H1 (cell line): Measurements from ENCODE around the gene GSDME. TPM values are rescaled to one million over a fixed set of nuclear protein-coding genes. Genes with fewer than 3 reads are reported as not detected.

Source experiments
- CTCF ChIA-PET: fragments of 300-600 bp; sonication (Branson Sonifier 250); formaldehyde crosslinking; loops from one replicate; lab custom pipeline; 2021; ENCODE audit not compliant: partially characterized antibody; lab: Charles Lee
- POLR2A ChIA-PET: fragments of 300-600 bp; sonication (Branson Sonifier 250); formaldehyde crosslinking; loops from one replicate; lab custom pipeline; 2021; ENCODE audit warnings: inconsistent platforms; ENCODE audit not compliant: partially characterized antibody; lab: Charles Lee
- DNase-seq, 2 experiments: peaks; one replicate each; pipeline versions ENCODE4 v3.0.0 to v3.0.0-alpha.2; 2010 to 2022; ENCODE audit warnings: low spot score in 2 of 2, low read depth in 1 of 2, mixed read lengths in 1 of 2
- FAIRE-seq: peaks from 2 replicates; lab custom pipeline; 2011; peaks lifted over from hg19 to GRCh38; lab: Jason Lieb, UNC
- H2AFZ ChIP-seq: 2 replicates; pipeline ENCODE4 v1.8.1; 2012; ENCODE audit warnings: low read length, inconsistent platforms
- H2AK5ac ChIP-seq: 2 replicates; pipeline ENCODE4 v1.6.1; 2013; ENCODE audit warnings: low read depth, low read length
- H2BK120ac ChIP-seq: replicated peaks from 2 replicates; pipeline ENCODE3; 2013; ENCODE audit warnings: low read depth, low read length, inconsistent platforms
- H2BK12ac ChIP-seq: 2 replicates; pipeline ENCODE4 v1.6.1; 2013; ENCODE audit warnings: low read depth, low read length
- H2BK15ac ChIP-seq: 2 replicates; pipeline ENCODE4 v1.6.1; 2013; ENCODE audit warnings: low read length
- H2BK20ac ChIP-seq: 2 replicates; pipeline ENCODE4 v1.6.1; 2013; ENCODE audit warnings: low read length
- H2BK5ac ChIP-seq: 2 replicates; pipeline ENCODE4 v1.6.1; 2013; ENCODE audit warnings: low read depth, low read length
- H3K14ac ChIP-seq: 2 replicates; pipeline ENCODE4 v1.6.1; 2013; ENCODE audit warnings: inconsistent platforms; ENCODE audit not compliant: insufficient read length
- H3K18ac ChIP-seq: 2 replicates; pipeline ENCODE4 v1.6.1; 2013; ENCODE audit warnings: low read length; ENCODE audit errors: extremely low read depth
- H3K23ac ChIP-seq: 2 replicates; pipeline ENCODE4 v1.6.1; 2013; ENCODE audit warnings: inconsistent platforms; ENCODE audit not compliant: insufficient read length
- H3K23me2 ChIP-seq: 2 replicates; pipeline ENCODE4 v1.6.1; 2013; ENCODE audit warnings: low read depth, low read length
- H3K27ac ChIP-seq: 2 replicates; pipeline ENCODE4 v1.6.1; 2011; ENCODE audit warnings: low read depth, low read length, inconsistent platforms
- H3K27me3 ChIP-seq, 4 experiments: replicated peaks in 1 of 4; 1 replicate in 1 of 4; 2 replicates in 3 of 4; pipeline versions ENCODE4 v1.6.1 to v1.8.1; 2011 to 2013; ENCODE audit warnings: low read length in 3 of 4, mild to moderate bottlenecking in 3 of 4, inconsistent platforms in 2 of 4, mixed read lengths in 2 of 4, moderate library complexity in 1 of 4; ENCODE audit not compliant: control insufficient read depth in 3 of 4, insufficient read depth in 3 of 4; ENCODE audit errors: extremely low read depth in 1 of 4
- H3K36me3 ChIP-seq, 4 experiments: 2 replicates each; pipeline versions ENCODE4 v1.6.1 to v1.8.1; 2011 to 2013; ENCODE audit warnings: mild to moderate bottlenecking in 4 of 4, low read length in 3 of 4, moderate library complexity in 2 of 4, control low read depth in 1 of 4, inconsistent platforms in 1 of 4; ENCODE audit not compliant: insufficient read depth in 4 of 4, control insufficient read depth in 2 of 4
- H3K4ac ChIP-seq: replicated peaks from 2 replicates; pipeline ENCODE3; 2013; ENCODE audit warnings: low read length, low read depth, mixed read lengths, inconsistent platforms; ENCODE audit not compliant: insufficient read length
- H3K4me1 ChIP-seq, 4 experiments: replicated peaks in 1 of 4; 1 replicate in 1 of 4; 2 replicates in 3 of 4; pipeline versions ENCODE4 v1.6.1 to v1.8.1; 2011 to 2013; ENCODE audit warnings: low read length in 3 of 4, inconsistent platforms in 2 of 4, mixed read lengths in 1 of 4; ENCODE audit not compliant: insufficient read depth in 4 of 4, control insufficient read depth in 3 of 4
- H3K4me2 ChIP-seq, 2 experiments: 2 replicates each; pipeline versions ENCODE4 v1.6.1 to v1.8.1; 2011 to 2013; ENCODE audit warnings: low read depth in 2 of 2, low read length in 2 of 2, control low read depth in 1 of 2, inconsistent platforms in 1 of 2, mild to moderate bottlenecking in 1 of 2; ENCODE audit not compliant: insufficient read depth in 1 of 2
- H3K4me3 ChIP-seq, 4 experiments: fragments of 200-600, 300-600 bp in 1 of 4; sonication (generic), shearing (Covaris generic), sonication (Bioruptor Twin) in 1 of 4; 2 replicates each; pipeline versions ENCODE4 v1.5.1 to v1.8.1; 2011 to 2016; ENCODE audit warnings: low read length in 4 of 4, low read depth in 3 of 4, control low read depth in 2 of 4, inconsistent platforms in 2 of 4, mild to moderate bottlenecking in 2 of 4, mixed read lengths in 1 of 4, moderate library complexity in 1 of 4; ENCODE audit not compliant: insufficient read depth in 2 of 4; ENCODE audit errors: extremely low read depth in 1 of 4
- H3K56ac ChIP-seq: replicated peaks from 2 replicates; pipeline ENCODE3; 2013; ENCODE audit warnings: low read depth, mild to moderate bottlenecking, mixed read lengths, low read length, inconsistent platforms; ENCODE audit not compliant: insufficient read length
- H3K79me1 ChIP-seq: 2 replicates; pipeline ENCODE4 v1.6.1; 2013; ENCODE audit warnings: low read depth, low read length, control low read depth
- H3K79me2 ChIP-seq, 2 experiments: 2 replicates each; pipeline versions ENCODE4 v1.6.1 to v1.8.1; 2012 to 2013; ENCODE audit warnings: low read length in 2 of 2, mild to moderate bottlenecking in 2 of 2, inconsistent platforms in 1 of 2; ENCODE audit not compliant: insufficient read depth in 2 of 2, control insufficient read depth in 1 of 2
- H3K9ac ChIP-seq, 4 experiments: replicated peaks in 1 of 4; 1 replicate in 1 of 4; 2 replicates in 3 of 4; pipeline versions ENCODE4 v1.6.1 to v1.8.1; 2011 to 2013; ENCODE audit warnings: low read depth in 3 of 4, low read length in 3 of 4, control low read depth in 2 of 4, mild to moderate bottlenecking in 2 of 4, moderate library complexity in 2 of 4, inconsistent platforms in 1 of 4; ENCODE audit errors: extremely low read depth in 1 of 4
- H3K9me3 ChIP-seq, 2 experiments: 2 replicates each; pipeline versions ENCODE4 v1.6.1 to v1.8.1; 2012 to 2013; ENCODE audit warnings: mild to moderate bottlenecking in 2 of 2, moderate library complexity in 2 of 2, control low read depth in 1 of 2, inconsistent platforms in 1 of 2, low read depth in 1 of 2, low read length in 1 of 2, mixed read lengths in 1 of 2; ENCODE audit not compliant: insufficient read depth in 2 of 2
- H4K20me1 ChIP-seq, 2 experiments: replicated peaks in 1 of 2; 2 replicates each; pipeline versions ENCODE3 to v1.8.1; 2011 to 2013; ENCODE audit warnings: inconsistent platforms in 2 of 2, low read length in 2 of 2, mild to moderate bottlenecking in 1 of 2; ENCODE audit not compliant: insufficient read depth in 2 of 2, control insufficient read depth in 1 of 2
- H4K5ac ChIP-seq: 2 replicates; pipeline ENCODE4 v1.6.1; 2013; ENCODE audit warnings: low read length, low read depth, mixed read lengths, inconsistent platforms; ENCODE audit not compliant: insufficient read length
- H4K8ac ChIP-seq: 2 replicates; pipeline ENCODE4 v1.8.0; 2013; ENCODE audit warnings: mild to moderate bottlenecking, moderate library complexity, low read length, inconsistent platforms; ENCODE audit not compliant: insufficient read depth; ENCODE audit errors: extremely low read depth
- H4K91ac ChIP-seq: replicated peaks from 2 replicates; pipeline ENCODE3; 2013; ENCODE audit warnings: low read length, mixed read lengths, inconsistent platforms; ENCODE audit not compliant: insufficient read length
- HDAC6 ChIP-seq: IDR thresholded peaks from one replicate; pipeline ENCODE4 v1.7.1; 2012; ENCODE audit warnings: low read depth, mild to moderate bottlenecking, inconsistent platforms, low read length, moderate library complexity
- polyA plus RNA-seq, 7 experiments: library from polyadenylated mRNA; depleted of rRNA in 3 of 7; stranded (reverse) in 5 of 7; unstranded in 2 of 7; fragments of >200 nt in 5 of 7; fragments of 200-250 nt in 2 of 7; gene quantifications; 1 replicate in 5 of 7; 2 replicates in 1 of 7; 4 replicates in 1 of 7; pipeline versions ENCODE4 v1.2.1 to v1.2.3, GENCODE V29; 2011 to 2013; ENCODE audit warnings: missing spikeins in 2 of 7, mixed read lengths in 2 of 7
- total RNA-seq: library from RNA; stranded (reverse); fragmentation: NEBNext Ultra II Directional; extraction: Animal tissue kit (Norgen Biotek cat#: 25700); gene quantifications from 2 replicates; pipeline ENCODE4 v1.2.1, GENCODE V29; 2021

GSDME gene
- total and polyA plus RNA-seq, 2 of the 8 experiments (the other 6 are each of a cell fraction or from before 2014, with no cell fraction given): 5.4 to 7.6 TPM

DNA sequence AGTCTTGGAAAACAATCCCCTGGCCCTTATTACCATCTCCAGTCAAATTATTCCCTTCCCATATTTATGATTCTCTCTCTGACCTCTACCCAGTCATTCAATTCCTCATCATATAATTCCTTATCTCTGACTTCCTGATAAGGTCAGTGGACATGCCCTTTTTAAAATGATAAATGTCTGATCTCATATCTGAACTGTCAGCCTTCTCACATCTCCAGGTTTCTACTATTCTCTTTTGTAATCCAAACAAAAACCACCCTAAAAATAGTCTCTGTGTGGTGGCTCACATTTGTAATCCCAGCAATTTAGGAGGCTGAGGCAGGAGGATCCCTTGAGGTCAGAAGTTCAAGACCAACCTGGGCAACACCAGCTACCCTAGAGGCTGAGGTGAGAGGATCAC lies 11.9 kb downstream of the GSDME start:
- CTCF ChIA-PET: interaction anchor here (1.1 kb wide), 1 partner anchor 353 kb away, joined by 4 read pairs; no protein-coding TSS in a partner anchor

More for the DNA sequence above, 11.9 kb downstream of the GSDME start:
- Histone ChIP-seq H3K79me1 (no peaks in the 10 kb centered on the region), H3K27me3 (no peaks in the 10 kb centered on the region), H4K8ac (no peak overlapping the region), H2BK120ac (no peak overlapping the region), H3K4me2 (no peak overlapping the region), H3K18ac (no peak overlapping the region), H4K20me1 (no peaks in the 10 kb centered on the region), H4K91ac (no peak overlapping the region), H3K4ac (no peak overlapping the region), H2BK20ac (no peak overlapping the region), H3K36me3 (no peaks in the 10 kb centered on the region), H3K9me3 (no peaks in the 10 kb centered on the region), H3K14ac (no peak overlapping the region), H2AK5ac (no peak overlapping the region), H3K9ac (no peak overlapping the region), H2BK12ac (no peak overlapping the region), H2BK5ac (no peak overlapping the region), H3K27ac (no peak overlapping the region), H3K79me2 (no peaks in the 10 kb centered on the region), H2BK15ac (no peak overlapping the region), H3K23me2 (no peaks in the 10 kb centered on the region), H3K4me3 (no peak overlapping the region), H4K5ac (no peak overlapping the region), H3K4me1 (no peaks in the 10 kb centered on the region), H3K56ac (no peak overlapping the region), H3K23ac (no peak overlapping the region), H2AFZ (no peak overlapping the region)
- no peak for DNase-seq
- no peak for FAIRE-seq
- TF ChIP-seq HDAC6: no peak
- POLR2A ChIA-PET: no interaction called here
